HG03558 (cell line): Measurements from ENCODE around the gene CIAO3.
"Not testable (repeated sequence)": the region's sequence is repeated elsewhere in the genome, so short reads cannot be mapped to it uniquely, and the experiment has no call there.

Source experiments
- ATAC-seq: cut with Tn5 transposase; IDR thresholded peaks from one replicate; pipeline ENCODE4 v1.9.1; 2021; ENCODE audit warnings: moderate number of reproducible peaks; ENCODE audit not compliant: unreplicated experiment; ENCODE audit errors: extremely low read depth

The CIAO3 gene

GRCh38 chr16:761625-762513, 21.1 kb upstream of the CIAO3 start:
- no peak for ATAC-seq

- no peak for ATAC-seq
Measured at GRCh38 chr16:760545-761343, 19.9 kb upstream of the CIAO3 start, which contains the start of gene MSLN. Gene MSLN (plus strand): TSS chr16:760734. CDS start chr16:762681, 1,947 bp downstream.

GRCh38 chr16:760065-760464, 19.3 kb upstream of the CIAO3 start:
- ATAC-seq, result no peak

GRCh38 chr16:759110-759910, 18.5 kb upstream of the CIAO3 start:
- ATAC-seq, result no peak

GRCh38 chr16:756428-756827, 15.6 kb upstream of the CIAO3 start:
- no peak for ATAC-seq

GRCh38 chr16:754656-755055, 13.9 kb upstream of the CIAO3 start:
- no peak for ATAC-seq

GRCh38 chr16:754121-754607, 13.4 kb upstream of the CIAO3 start:
- ATAC-seq, result not testable (repeated sequence)

- ATAC-seq, result no peak
Measured at GRCh38 chr16:752007-752312, 11.2 kb upstream of the CIAO3 start.

- ATAC-seq, result no peak
Measured at GRCh38 chr16:751152-752006, 10.6 kb upstream of the CIAO3 start.

GRCh38 chr16:750485-750884, 9.7 kb upstream of the CIAO3 start:
- ATAC-seq, result no peak

GRCh38 chr16:749010-749409, 8.2 kb upstream of the CIAO3 start:
- ATAC-seq, result no peak

- no peak for ATAC-seq
Measured at GRCh38 chr16:747978-748746, 7.4 kb upstream of the CIAO3 start.

- ATAC-seq, result no peak
Measured at GRCh38 chr16:746637-747036, 5.8 kb upstream of the CIAO3 start.

- ATAC-seq, result no peak
Measured at GRCh38 chr16:745739-746138, 4.9 kb upstream of the CIAO3 start.

- ATAC-seq, result no peak
Measured at GRCh38 chr16:743794-744500, 3.1 kb upstream of the CIAO3 start.

- not testable (repeated sequence) for ATAC-seq
Measured at GRCh38 chr16:742894-743293, 2.1 kb upstream of the CIAO3 start.

- no peak for ATAC-seq
Measured at GRCh38 chr16:741986-742629, 1.3 kb upstream of the CIAO3 start.

GRCh38 chr16:740459-740763, 386 bp downstream of the CIAO3 start:
- ATAC-seq, result no peak
